Measurements from ENCODE around the gene RPUSD3.

GRCh38 chr3:9794400-9794799, 49.4 kb downstream of the RPUSD3 start:
- TF ChIP-seq JUN (IDR thresholded peaks at IDR 0.05; ENCODE audit: borderline replicate concordance, insufficient read depth, insufficient read length, low read depth) (no peak), CTCF (IDR thresholded peaks at IDR 0.05; ENCODE audit: extremely low read depth in 1 of 2, insufficient read depth in 1 of 2, low read depth in 1 of 2, low read length in 2 of 2) (no peak), FOS (IDR thresholded peaks at IDR 0.05; ENCODE audit: borderline replicate concordance, insufficient read depth, low read length) (no peak), MYC (IDR thresholded peaks at IDR 0.05; ENCODE audit: low read depth, low read length) (no peak)

Measured in endothelial cell of umbilical vein (primary cell).